Measurements from ENCODE around the gene MAP2K5.

The MAP2K5 gene

GRCh38 chr15:67542420-67543347 is at the start of gene MAP2K5:
MAP2K5 (plus strand) TSS chr15:67542703; CDS start chr15:67543336, 633 bp downstream.
- peak; percentile 91 for DNase-seq

GRCh38 chr15:67495585-67495984 is 46.9 kb upstream of the MAP2K5 start:
- DNase-seq, result no peak

GRCh38 chr15:67501177-67501835 is 41.2 kb upstream of the MAP2K5 start:
- DNase-seq, result no peak

- DNase-seq, result no peak
Measured at GRCh38 chr15:67501836-67502461, 40.6 kb upstream of the MAP2K5 start.

GRCh38 chr15:67504056-67504455 is 38.4 kb upstream of the MAP2K5 start:
- DNase-seq, result no peak

- no peak for DNase-seq
Measured at GRCh38 chr15:67504796-67505195, 37.7 kb upstream of the MAP2K5 start.

- DNase-seq, result no peak
Measured at GRCh38 chr15:67505675-67506572, 36.6 kb upstream of the MAP2K5 start.

GRCh38 chr15:67506775-67507747 is 35.4 kb upstream of the MAP2K5 start:
- no peak for DNase-seq

GRCh38 chr15:67508407-67508806 is 34.1 kb upstream of the MAP2K5 start:
- DNase-seq, result no peak

- no peak for DNase-seq
Measured at GRCh38 chr15:67509918-67510317, 32.6 kb upstream of the MAP2K5 start.

- no peak for DNase-seq
Measured at GRCh38 chr15:67510597-67511190, 31.8 kb upstream of the MAP2K5 start.

- no peak for DNase-seq
Measured at GRCh38 chr15:67511606-67512005, 30.9 kb upstream of the MAP2K5 start.

- no peak for DNase-seq
Measured at GRCh38 chr15:67512140-67512539, 30.4 kb upstream of the MAP2K5 start.

GRCh38 chr15:67512933-67513714 is 29.4 kb upstream of the MAP2K5 start:
- DNase-seq, result no peak

GRCh38 chr15:67515090-67515489 is 27.4 kb upstream of the MAP2K5 start:
- DNase-seq, result no peak

GRCh38 chr15:67515557-67515956 is 26.9 kb upstream of the MAP2K5 start:
- DNase-seq, result no peak

- DNase-seq, result no peak
Measured at GRCh38 chr15:67520321-67521028, 22.0 kb upstream of the MAP2K5 start.

- DNase-seq, result peak; percentile 89
Measured at GRCh38 chr15:67521029-67521782, 21.3 kb upstream of the MAP2K5 start, which contains the start of gene C15orf61. C15orf61 (plus strand) TSS chr15:67521131; CDS start chr15:67521249, 118 bp downstream.
